Psoas muscle (tissue), 8 donors: ENCODE results near the gene SYT2. TPM values are rescaled to one million over a fixed set of nuclear protein-coding genes. Genes with fewer than 3 reads are reported as not detected.

Experiments used
- ATAC-seq, 4 donors: fragments of 200-7000 bp; cut with Tn5 transposase; one replicate each; pipeline ENCODE4 v1.9.1; 2020; ENCODE audit warnings: moderate library complexity in 3 of 4, mild to moderate bottlenecking in 2 of 4
- DNase-seq, 2 donors: peaks; one replicate each; pipeline ENCODE4 v3.0.0-alpha.2; 2020
- H3K27ac ChIP-seq: fragments of 200-600 bp; one replicate; pipeline ENCODE4 v1.8.0; 2022
- H3K27me3 ChIP-seq, 3 donors: fragments of 200-600 bp in 1 of 3; one replicate each; pipeline versions ENCODE4 v1.6.1 to v1.8.0; 2013 to 2022; ENCODE audit warnings: low read length in 2 of 3, mild to moderate bottlenecking in 2 of 3, moderate library complexity in 1 of 3; ENCODE audit not compliant: insufficient read depth in 3 of 3
- H3K36me3 ChIP-seq, 2 donors: fragments of 200-600 bp in 1 of 2; one replicate each; pipeline versions ENCODE4 v1.6.1 to v1.8.0; 2013 to 2022; ENCODE audit warnings: low read depth in 1 of 2, mild to moderate bottlenecking in 1 of 2, moderate library complexity in 1 of 2; ENCODE audit not compliant: insufficient read depth in 1 of 2
- H3K4me1 ChIP-seq: fragments of 200-600 bp; one replicate; pipeline ENCODE4 v1.8.0; 2022
- H3K4me3 ChIP-seq: fragments of 200-600 bp; one replicate; pipeline ENCODE4 v1.8.0; 2022; ENCODE audit warnings: mild to moderate bottlenecking
- H3K9me3 ChIP-seq: fragments of 200-600 bp; one replicate; pipeline ENCODE4 v1.8.0; 2022
- WGBS, 3 donors: extraction: QIAGEN DNeasy Blood & Tissue Kit; methylation state at CpG; one replicate each; pipeline versions ENCODE4 v1.1.6 to v1.1.7; 2013; 5-methylcytosine and 5-hydroxymethylcytosine counted together
- intact Hi-C, 2 donors: fragments of 100-400 bp; cut with DNase I; formaldehyde crosslinking; loops; one replicate each; pipeline versions ENCODE4 v1.11.0 to v1.14.2; 2022
- polyA plus RNA-seq, 3 donors: library from polyadenylated mRNA; stranded (reverse); fragments of 200-250 nt; gene quantifications; one replicate each; pipeline ENCODE4 v1.2.3, GENCODE V29; 2013
- total RNA-seq, 4 donors: library from RNA; stranded (reverse); fragmentation: NEBNext Ultra II Directional in 2 of 4; extraction: Animal tissue kit (Norgen Biotek cat#: 25700) in 2 of 4; gene quantifications; one replicate each; pipeline versions ENCODE4 v1.2.1 to v1.2.4, GENCODE V29; 2021 to 2023
- TF ChIP-seq, protein P1 (sequence below): fragments of 200-600 bp; IDR thresholded peaks from one replicate; pipeline ENCODE4 v1.8.0; 2022; ENCODE audit warnings: antibody characterized with exemption
- donor health status: healthy with polysubstance abuse.
- donor health status: DM: no; HTN: no; CAD: no; lungs with moderate emphysema.
- donor health status: Bipolar disorder and iron deficiency.
- donor health status: healthy.
- donor health status: DM: yes; HTN: yes; CAD: no.
- donor health status: DM: no; HTN: no; CAD: no.
- donor health status: DM: no; HTN: no; CAD: no.
- donor health status: DM: yes; HTN: yes; CAD: no.

SYT2 gene
- total and polyA plus RNA-seq, 7 donors, result 0.01 to 0.02 TPM; not detected in 5

DNA sequence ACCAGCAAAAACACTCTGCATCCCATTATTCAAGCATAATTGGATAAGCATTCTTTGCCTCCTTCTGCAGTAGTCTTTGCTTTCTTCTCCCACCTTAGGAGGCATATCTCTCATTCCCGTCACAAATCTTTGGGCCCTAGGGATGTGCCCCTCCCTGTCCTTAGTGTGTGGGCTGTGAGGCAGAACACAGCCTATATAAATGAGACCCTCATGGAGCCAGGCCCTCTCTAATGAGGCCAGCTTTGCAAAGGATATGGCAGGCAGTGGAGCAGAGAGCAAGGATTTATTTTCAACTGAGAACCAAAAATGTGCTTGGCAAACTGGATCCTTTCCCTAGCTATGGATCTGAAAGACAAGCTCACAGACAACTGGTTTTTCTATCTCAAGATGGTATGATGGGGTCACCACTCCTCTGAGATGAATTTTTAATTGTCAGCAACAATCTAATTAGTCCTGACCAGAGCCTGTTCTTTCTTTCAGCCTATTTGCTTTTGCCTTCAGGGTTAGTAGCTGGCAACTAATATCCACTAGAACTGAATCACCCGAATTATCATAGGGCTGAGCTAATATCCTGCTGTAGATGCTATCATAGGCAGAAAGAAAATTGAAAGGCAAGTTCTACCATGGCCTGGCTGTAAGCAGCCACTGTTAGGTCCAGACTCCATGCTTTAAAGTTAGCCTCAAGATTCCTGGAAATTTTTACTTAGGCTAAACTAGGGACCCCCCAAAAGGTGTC lies 134.2 kb downstream of the SYT2 start:
- intact Hi-C loops, result loop anchor here in 1 of 2 donors (5.0 to 10.0 kb wide), 2 partner anchors 49 to 141 kb away; no protein-coding TSS in a partner anchor
- Histone ChIP-seq H3K4me3 (no peak overlapping the region), H3K36me3 (peaks cover 11 to 49% of the 10 kb centered on the region in 2 donors), H3K4me1 (peaks cover 60% of the 10 kb centered on the region), H3K27me3 (no peaks in the 10 kb centered on the region), H3K27ac (peak overlapping the region; percentile 64), H3K9me3 (no peaks in the 10 kb centered on the region)
- TF ChIP-seq, protein P1, sequence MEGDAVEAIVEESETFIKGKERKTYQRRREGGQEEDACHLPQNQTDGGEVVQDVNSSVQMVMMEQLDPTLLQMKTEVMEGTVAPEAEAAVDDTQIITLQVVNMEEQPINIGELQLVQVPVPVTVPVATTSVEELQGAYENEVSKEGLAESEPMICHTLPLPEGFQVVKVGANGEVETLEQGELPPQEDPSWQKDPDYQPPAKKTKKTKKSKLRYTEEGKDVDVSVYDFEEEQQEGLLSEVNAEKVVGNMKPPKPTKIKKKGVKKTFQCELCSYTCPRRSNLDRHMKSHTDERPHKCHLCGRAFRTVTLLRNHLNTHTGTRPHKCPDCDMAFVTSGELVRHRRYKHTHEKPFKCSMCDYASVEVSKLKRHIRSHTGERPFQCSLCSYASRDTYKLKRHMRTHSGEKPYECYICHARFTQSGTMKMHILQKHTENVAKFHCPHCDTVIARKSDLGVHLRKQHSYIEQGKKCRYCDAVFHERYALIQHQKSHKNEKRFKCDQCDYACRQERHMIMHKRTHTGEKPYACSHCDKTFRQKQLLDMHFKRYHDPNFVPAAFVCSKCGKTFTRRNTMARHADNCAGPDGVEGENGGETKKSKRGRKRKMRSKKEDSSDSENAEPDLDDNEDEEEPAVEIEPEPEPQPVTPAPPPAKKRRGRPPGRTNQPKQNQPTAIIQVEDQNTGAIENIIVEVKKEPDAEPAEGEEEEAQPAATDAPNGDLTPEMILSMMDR, result no peak
- DNase-seq (no peak), ATAC-seq (peak; percentile 31 to 63 (median 49))
- 40 to 57% (median 44%) methylated on average over 2 of the region's 2 CpGs for WGBS, 3 donors

DNA sequence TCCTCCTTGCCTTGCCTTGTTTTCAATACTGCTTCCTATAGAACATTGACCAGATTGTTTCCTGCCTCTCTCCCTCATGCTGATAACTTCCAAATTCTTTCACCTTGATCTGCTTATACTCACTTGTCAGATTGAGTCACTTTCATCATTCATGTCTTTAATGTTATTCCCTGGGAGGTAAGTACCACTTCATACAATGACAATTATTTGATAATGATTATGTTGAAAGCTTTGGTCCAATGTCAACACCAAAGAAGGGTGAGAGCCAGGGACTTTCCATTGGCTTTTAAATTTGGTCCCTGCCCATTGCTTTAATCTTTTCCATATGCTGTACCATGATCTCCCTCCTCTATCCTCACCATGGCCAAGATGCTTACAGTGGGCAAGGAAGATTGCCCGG lies 137.4 kb downstream of the SYT2 start:
- Histone ChIP-seq H3K27ac (no peak overlapping the region), H3K36me3 (peaks cover 2 to 66% of the 10 kb centered on the region in 2 donors), H3K27me3 (no peaks in the 10 kb centered on the region), H3K9me3 (no peaks in the 10 kb centered on the region), H3K4me3 (no peak overlapping the region), H3K4me1 (peaks cover 44% of the 10 kb centered on the region)
- TF ChIP-seq, protein P1, result no peak
- 85 to 93% (median 87%) methylated on average over 1 of the region's 1 CpG for WGBS, 3 donors
- intact Hi-C loops, result loop anchor here in 1 of 2 donors (10.0 kb wide), 1 partner anchor 52 kb away; no protein-coding TSS in a partner anchor
- no peak for ATAC-seq
- no peak for DNase-seq

DNA sequence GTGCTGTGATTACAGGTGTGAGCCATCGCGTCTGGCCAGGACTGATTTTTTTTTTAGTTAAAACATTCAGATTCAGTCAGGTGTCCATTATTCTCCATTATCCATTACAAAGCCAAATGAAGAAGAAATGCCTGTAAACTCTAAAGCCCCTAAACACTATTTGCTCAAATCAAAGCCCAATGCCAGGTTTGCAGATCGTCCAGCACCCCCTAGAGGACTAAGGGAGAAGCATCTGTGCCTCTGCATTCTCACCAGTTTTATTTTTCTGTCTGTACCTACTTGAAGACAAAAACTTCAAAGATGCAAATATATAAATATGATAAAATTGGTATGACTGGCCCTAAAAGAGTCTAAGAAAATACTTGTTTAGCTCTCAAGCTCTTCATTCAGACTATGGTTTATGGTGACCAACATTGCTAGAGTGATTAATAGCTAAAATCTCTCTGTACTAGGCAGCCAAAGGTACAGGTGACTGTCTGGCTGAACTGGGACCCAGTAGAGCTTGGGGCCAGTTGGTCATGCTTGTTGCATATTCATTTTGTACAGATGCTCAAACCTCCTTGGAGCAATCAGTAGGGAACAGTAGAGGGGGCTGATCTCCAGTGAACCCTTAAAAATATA lies 138.4 kb downstream of the SYT2 start:
- Histone ChIP-seq H3K36me3 (peaks cover 4 to 76% of the 10 kb centered on the region in 2 donors), H3K4me3 (no peak overlapping the region), H3K27me3 (no peaks in the 10 kb centered on the region), H3K4me1 (peaks cover 34% of the 10 kb centered on the region), H3K9me3 (no peaks in the 10 kb centered on the region), H3K27ac (peak overlapping the region; percentile 27)
- ATAC-seq (peak in 3 of 4 donors; percentile 35 to 59 (median 47)), DNase-seq (no peak)
- TF ChIP-seq, protein P1, result peak; percentile 71
- intact Hi-C loops, result loop anchor here (1.0 to 10.0 kb wide), 2 partner anchors 47 to 53 kb away; no protein-coding TSS in a partner anchor
- 68 to 78% (median 77%) methylated on average over 3 of the region's 3 CpGs for WGBS, 3 donors

DNA sequence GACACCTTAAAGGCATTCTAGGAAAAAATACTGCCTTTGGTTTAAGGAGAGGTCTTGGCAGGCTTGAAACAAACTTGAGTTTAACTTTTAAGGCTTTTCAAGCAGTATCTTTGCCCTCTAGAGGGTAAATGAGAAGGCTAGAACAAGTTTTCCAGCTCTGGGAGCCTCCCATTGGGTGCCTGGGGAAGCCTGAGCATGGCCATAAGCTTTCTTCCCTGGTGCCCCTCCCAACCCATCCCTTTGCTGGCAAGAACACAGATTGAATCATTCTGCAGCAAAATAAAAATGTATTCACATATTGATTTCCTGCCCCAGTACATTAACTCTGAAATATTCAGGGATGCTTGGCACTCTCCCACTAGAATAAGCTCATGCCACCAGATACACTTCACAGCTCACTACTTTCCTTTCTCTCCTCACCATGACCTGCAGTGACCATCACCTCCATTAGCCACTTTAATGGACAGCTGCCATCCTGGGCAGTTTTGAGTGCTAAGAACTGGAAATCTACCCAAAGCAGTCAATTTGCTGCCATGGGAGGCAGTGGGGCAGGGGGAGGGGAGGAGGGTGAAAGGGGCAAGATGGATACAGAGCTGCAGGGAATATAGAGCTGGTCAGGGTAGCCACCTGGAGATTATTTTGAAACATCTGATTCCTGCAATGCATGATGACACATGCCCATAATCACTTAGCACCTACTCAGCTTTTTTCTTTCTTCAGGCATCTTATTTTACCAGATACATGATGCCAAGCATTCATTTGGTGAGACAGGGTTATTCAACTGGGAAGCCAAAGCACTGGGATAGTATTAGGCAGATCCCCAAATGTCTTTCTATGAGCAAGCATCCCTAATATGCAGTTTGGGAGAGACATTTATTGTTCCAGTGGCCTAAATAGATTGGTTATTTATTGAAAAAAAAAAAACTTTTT lies 140.6 kb downstream of the SYT2 start:
- DNase-seq, result no peak
- H3K36me3 ChIP-seq, result peaks cover 4 to 84% of the 10 kb centered on the region in 2 donors
- TF ChIP-seq, protein P1, result no peak

More for the DNA sequence above, 140.6 kb downstream of the SYT2 start:
- H3K4me3 ChIP-seq, result no peak overlapping the region
- H3K27ac ChIP-seq, result peak overlapping the region; percentile 10
- H3K4me1 ChIP-seq, result peaks cover 17% of the 10 kb centered on the region
- no peaks in the 10 kb centered on the region for H3K9me3 ChIP-seq
- peak; percentile 25 to 72 (median 68) for ATAC-seq
- intact Hi-C loops, result loop anchor here in 1 of 2 donors (10.0 kb wide), 1 partner anchor 55 kb away; no protein-coding TSS in a partner anchor
- no peaks in the 10 kb centered on the region for H3K27me3 ChIP-seq
